Fibroblast of skin of back (primary cell): ENCODE measurements around the gene TEAD4.

Experiments
- DNase-seq: peaks from one replicate; pipeline ENCODE4 v3.0.0-alpha.2; 2013

Gene TEAD4

GRCh38 chr12:3034067-3034750 lies 75.0 kb downstream of the TEAD4 start:
- DNase-seq = peak; percentile 73

DNA sequence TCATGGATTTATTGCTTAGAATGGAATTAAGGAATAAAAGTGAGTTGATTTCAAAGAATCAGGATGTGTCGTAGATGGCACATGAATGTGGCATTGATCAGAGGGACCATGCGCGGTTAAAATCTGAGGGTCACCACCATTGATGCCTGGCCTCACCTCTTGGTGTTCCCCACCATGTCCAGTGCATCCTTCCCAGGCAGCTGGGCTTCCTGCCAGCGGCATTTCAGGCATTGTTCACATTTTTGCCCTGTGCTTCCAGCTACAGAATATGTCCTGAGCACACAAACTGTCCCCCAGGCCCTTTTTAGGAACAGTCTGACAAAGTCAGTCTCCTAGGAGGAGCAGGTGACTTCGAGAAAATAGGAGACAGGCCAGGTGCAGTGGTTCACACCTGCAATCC lies 76.0 kb downstream of the TEAD4 start:
- peak; percentile 60 for DNase-seq

DNA sequence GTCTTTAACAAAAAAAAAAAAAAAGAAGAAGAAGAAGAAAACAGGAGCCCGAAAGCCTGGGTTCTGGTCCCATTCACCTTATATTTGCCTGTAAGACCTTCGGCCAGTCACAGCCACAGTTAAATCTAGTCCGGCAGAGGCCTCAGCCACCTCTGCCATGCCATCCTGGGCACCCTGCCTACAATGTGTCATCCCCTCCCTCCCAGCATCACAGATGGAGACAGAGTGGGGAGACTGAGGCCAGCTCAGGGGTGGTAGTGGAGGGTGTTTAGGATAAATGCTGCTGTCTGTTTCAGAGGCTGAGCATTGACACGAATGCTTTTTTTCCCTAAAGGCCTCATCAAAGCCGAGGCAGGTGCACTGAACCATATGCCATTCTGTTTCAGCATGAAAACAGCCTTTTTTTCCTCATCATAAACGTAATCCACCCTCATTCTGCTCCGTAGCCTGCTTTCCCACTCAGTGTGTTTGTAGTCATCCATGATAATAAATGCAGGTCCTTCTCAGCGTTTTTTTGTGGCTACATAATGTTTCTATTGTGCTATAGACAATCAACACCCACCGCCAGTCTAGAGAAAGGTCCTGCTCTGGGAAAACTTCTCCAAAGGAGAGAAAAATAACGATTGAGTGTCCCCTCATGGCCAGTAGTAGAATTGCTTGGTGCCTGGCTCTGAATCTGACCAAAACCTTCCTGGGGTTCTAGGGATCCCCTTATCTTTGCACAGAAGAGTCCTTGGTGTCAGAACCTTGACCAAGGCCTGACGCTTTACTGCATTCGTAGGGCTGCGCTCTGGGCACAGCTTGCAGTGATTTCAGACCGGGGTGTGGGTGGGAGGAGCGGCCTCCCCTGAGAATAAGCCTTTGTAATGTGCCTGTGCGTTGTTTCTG lies 76.9 kb downstream of the TEAD4 start:
- DNase-seq = no peak

GRCh38 chr12:3036901-3037600 lies 77.9 kb downstream of the TEAD4 start:
- DNase-seq = no peak

DNA sequence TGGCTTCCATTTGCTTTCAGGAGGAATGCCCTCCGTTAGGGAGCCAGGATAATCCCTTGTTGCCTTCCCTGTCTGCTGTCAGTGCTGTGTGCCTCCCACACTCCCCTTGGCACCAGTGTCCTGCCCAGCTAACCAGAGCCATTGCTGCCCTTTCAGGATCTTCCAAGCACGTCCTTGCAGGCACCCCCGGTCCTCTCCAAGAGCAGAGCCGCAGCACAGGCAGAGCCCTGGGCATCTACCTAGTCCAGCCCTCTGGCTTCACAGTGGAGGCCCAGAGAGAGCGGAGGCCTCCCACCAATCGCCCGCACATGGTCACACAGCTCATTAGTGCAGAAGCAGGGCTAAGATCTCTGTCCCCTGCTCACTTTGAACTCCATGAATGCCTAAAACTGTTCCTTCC lies 79.0 kb downstream of the TEAD4 start:
- DNase-seq = no peak

GRCh38 chr12:3038926-3039510 lies 79.8 kb downstream of the TEAD4 start:
- DNase-seq = no peak

DNA sequence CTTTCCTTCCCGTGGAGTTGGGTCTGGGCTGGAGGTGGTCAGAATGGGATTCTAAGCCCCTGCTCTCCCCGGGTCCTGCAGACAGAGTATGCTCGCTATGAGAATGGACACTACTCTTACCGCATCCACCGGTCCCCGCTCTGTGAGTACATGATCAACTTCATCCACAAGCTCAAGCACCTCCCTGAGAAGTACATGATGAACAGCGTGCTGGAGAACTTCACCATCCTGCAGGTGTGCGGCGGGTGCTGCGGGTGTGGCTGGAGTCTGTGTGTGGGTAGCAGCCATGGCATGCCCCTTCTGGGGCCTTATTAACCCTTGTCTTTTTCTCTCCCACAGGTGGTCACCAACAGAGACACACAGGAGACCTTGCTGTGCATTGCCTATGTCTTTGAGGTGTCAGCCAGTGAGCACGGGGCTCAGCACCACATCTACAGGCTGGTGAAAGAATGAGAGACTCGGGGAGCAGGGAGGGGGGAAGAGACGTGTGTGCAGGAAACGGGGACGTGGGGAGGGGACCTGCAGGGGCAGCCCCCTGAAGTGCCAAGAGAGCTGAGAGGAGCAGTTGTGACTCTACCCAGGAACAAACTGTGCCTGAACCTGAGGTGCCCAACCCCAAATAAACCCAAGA lies 80.9 kb downstream of the TEAD4 start:
- no peak for DNase-seq

DNA sequence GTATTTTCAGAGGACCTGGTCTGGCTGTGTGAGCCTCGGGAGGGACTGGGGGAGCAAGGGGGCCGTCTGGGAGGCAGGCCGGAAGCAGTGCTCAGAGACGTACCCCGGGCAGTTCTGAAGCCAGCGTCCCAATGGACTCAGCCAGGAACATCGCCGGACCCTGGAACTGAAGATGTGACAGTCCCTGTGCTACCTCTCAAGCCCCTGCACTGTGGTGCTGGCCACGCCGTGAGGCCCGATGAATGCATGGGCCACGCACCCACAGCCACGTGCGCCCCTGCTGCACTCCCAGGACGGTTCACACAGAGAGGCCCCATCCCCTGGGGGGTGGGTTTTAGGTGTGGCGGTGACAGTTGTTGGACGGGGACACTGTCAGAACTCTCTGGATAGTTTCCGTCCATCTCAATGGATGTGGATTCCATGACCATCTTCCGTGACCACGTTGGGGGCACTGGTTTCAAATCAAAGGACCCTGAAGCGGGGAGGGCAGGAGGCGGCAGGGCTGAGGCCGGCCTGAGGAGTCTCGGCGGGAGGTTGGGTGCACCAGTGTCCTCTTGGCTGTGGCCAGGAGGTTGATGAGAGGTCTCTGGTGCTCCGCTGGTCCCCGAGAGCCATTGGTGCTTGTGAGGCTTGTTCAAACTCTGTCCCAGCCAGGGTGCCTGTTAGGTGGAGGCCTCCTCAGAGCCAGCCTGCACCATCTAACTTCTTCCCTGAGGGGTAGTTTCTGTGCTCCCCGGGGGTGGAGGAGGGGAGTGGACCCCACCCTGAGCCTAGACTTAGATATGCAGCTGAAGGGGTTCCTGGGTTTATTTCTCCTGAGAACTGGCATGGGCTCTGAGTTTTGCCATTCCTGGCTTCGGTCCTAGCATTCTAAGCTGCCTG lies 81.7 kb downstream of the TEAD4 start:
- no peak for DNase-seq

DNA sequence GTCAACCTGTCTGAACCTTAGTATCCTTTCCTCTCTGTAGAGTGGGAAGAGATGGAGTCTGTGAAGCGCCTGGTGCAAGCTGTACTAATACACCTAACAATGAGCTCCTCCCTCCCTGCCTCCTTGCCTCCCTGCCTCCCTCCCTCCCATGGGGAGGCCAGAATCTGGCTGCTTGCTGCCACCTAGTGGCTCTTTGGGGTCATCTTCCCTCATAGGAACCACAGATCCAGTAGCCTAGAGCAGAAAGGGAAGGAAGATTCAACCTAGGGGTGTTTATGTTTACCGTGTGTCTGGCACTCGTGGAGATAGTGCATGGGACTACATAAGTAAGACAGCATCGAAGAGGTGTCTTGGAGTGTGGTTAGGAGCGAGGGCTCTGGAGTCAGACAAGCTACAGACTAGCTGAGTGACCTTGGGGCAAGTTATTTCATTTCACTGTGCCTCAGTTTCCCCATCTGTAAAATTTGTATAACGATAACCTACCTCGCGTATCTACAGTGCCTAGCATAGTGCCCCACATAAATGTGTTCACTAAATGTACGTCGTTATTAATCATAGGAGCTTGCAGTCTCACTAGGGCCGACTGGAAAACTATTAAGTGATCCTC lies 82.5 kb downstream of the TEAD4 start:
- peak; percentile 81 for DNase-seq

DNA sequence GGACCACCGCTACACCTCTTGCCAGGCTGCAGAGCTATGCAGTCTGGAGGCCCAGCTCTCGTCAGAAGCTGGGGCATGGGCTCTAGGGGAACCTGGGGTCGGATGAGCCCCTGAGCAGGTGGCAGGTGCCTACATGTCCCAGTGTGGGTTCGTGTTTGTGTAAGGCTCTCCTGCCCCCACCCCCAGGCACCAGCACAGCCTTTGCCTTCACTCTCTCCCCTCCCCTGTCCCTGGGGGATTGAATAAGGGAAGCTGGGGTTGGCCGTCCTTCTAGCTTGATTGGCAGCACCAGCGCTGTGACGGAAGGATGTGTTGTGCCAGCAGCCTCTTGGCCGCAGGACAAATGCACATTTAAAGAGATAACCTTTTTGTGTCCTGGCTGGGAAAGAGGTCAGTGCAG lies 83.2 kb downstream of the TEAD4 start:
- DNase-seq = no peak

GRCh38 chr12:3042826-3043225 lies 83.6 kb downstream of the TEAD4 start:
- DNase-seq = no peak

DNA sequence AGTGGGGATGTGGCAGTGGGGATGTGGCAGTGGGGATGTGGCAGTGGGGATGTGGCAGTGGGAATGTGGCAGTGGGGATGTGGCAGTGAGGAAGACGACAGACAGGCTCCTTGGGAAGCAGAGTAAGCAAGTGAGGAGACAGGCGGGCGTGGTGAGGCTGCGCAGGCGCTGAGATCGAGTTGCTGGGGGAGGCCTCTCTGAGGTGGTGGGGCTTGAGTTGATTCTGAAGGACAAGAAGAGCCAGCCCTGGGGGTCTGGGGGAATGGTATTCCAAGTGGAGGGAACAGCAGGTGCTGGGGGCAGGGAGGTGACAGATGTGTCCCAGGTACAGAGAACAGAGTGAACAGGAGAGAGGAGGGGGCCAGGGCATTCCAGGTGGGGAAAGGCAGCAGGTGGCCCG lies 84.2 kb downstream of the TEAD4 start:
- DNase-seq = no peak

DNA sequence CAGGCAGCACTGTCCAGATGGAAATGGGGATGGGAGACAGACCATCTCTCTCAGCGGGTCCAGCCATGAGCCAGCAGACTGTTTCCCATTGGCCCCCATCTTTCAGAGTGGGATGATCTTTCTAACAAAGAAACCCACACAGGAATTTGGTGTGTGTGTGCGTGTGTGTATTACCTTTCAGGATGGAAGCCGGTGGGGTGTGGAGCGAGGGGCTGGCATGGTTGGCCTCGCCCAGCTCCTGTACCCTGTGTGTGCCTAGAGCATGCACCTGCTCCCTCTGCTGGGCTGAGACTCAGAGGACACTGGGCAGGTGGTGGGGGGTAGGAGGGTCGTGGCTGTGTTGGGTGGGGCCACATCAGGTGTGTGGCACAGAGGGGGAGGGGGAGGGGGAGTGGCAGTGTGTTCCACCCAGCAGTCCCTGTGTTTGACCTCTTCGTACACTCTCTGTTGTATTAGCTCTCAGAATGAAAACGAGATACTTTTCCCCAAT lies 85.0 kb downstream of the TEAD4 start:
- DNase-seq = no peak

DNA sequence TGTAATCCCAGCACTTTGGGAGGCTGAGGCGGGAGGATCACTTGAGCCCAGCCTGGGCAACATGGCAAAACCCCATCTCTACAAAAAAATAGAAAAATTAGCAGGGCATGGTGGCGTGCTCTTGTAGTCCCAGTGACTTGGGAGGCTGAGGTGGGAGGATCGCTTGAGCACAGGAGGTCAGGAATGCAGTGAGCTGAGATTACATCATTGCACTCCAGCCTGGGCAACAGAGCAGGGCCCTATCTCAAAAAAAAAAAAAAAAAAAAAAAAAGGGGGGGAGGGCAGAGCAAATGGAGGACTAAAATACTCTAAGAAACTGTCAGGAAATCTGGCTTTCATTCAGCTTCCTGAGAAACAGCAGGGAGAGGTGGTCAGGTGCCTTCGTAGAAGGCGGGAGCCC lies 86.3 kb downstream of the TEAD4 start:
- no peak for DNase-seq

DNA sequence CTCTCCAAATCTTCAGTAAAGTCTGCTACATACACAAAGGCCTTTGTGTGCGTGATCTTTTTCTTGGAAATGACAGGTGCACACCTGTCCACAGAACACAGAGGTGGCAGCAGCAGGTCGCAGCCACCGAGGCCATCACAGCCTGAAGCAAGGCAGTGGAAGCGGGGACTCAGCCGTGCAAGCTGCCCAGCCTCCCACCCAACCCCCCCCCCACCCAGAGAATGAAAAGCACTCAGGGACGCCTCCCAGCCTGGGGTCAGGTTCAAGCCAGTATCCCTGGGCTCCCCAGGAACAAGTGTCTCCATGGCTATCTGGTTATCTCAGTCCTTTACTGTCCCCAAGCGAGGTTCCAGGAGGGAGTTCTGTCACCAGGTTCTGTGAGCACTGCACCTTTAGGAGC lies 86.8 kb downstream of the TEAD4 start:
- DNase-seq = no peak

DNA sequence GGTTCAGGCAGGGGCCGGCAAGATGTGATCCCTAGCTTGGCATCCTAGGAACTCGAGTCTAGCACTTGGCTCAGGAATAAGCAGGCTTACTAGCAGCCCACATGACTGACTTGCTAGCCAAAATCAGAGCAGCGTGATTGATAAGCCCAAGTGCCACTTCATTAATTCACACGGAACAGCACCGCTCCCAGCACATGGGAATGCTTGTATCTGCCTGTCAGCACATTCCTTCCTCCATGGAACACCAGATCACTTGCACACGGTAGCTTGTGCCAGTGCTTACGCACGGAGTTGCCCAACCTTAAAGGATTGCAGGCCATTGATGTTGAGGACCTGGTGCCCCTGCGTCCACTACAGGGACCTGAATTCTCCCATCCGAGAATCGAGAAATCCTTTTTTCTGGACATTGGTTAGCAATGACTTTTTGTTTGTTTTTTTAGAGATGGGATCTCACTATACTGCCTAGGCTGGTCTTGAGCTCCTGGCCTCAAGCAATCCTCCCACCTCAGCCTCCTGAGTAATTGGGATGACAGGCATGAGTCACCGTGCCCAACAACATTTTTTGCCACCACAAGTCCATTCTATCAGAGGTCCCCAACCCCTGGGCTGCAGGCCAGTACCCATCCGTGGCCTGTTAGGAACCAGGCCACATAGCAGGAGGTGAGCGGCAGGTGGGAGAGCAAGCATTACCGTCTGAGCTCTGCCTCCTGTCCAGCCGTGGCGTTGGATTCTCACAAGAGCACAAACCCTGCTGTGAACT lies 87.4 kb downstream of the TEAD4 start:
- no peak for DNase-seq

GRCh38 chr12:3047961-3048360 lies 88.8 kb downstream of the TEAD4 start:
- DNase-seq = no peak

GRCh38 chr12:3048540-3048939 lies 89.3 kb downstream of the TEAD4 start:
- no peak for DNase-seq

DNA sequence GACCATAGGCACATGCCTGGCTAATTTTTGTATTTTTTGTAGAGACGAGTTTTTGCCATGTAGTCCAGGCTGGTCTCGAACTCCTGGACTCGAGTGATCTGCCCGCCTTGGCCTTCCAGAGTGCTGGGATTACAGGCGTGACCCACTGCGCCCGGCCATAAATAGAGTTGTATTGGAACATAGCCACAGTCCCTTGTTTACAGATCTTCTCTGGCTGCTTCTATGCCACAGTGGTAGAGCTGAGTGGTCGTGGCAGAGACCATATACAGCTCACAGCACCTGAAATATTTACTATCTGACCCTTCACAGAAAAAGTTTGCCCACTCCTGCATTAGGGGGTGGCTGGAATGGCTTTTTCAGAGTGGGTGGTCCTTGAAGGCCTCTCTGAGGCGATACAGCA lies 90.0 kb downstream of the TEAD4 start:
- DNase-seq = no peak

- DNase-seq = no peak
Measured at GRCh38 chr12:3049611-3050249, 90.5 kb downstream of the TEAD4 start.
